IPS-20b (cell line): Measurements from ENCODE around the gene FZD7.
A peak's percentile ranks its signal among the peaks of the same experiment; 100 is the strongest.

Experiments used
- H3K27ac ChIP-seq: one replicate; pipeline ENCODE4 v1.5.1; 2013; ENCODE audit warnings: low read length
- H3K27me3 ChIP-seq: 2 replicates; pipeline ENCODE4 v1.6.1; 2013; ENCODE audit warnings: mild to moderate bottlenecking, low read length, inconsistent platforms; ENCODE audit not compliant: insufficient read depth
- H3K36me3 ChIP-seq: 2 replicates; pipeline ENCODE4 v1.6.1; 2013; ENCODE audit warnings: low read depth, mild to moderate bottlenecking, inconsistent platforms, low read length, moderate library complexity; ENCODE audit not compliant: insufficient read depth
- H3K4me1 ChIP-seq: 2 replicates; pipeline ENCODE4 v1.6.1; 2013; ENCODE audit warnings: mild to moderate bottlenecking, control low read depth, inconsistent platforms, low read length, moderate library complexity; ENCODE audit not compliant: insufficient read depth
- H3K4me3 ChIP-seq: 2 replicates; pipeline ENCODE4 v1.5.1; 2013; ENCODE audit warnings: mild to moderate bottlenecking, low read length, inconsistent platforms
- H3K9ac ChIP-seq: 2 replicates; pipeline ENCODE4 v1.6.1; 2013; ENCODE audit warnings: low read depth, mild to moderate bottlenecking, inconsistent platforms, low read length, moderate library complexity
- H3K9me3 ChIP-seq: 2 replicates; pipeline ENCODE4 v1.6.1; 2013; ENCODE audit warnings: mild to moderate bottlenecking, low read depth, low read length, inconsistent platforms; ENCODE audit not compliant: insufficient read depth

The FZD7 gene

DNA sequence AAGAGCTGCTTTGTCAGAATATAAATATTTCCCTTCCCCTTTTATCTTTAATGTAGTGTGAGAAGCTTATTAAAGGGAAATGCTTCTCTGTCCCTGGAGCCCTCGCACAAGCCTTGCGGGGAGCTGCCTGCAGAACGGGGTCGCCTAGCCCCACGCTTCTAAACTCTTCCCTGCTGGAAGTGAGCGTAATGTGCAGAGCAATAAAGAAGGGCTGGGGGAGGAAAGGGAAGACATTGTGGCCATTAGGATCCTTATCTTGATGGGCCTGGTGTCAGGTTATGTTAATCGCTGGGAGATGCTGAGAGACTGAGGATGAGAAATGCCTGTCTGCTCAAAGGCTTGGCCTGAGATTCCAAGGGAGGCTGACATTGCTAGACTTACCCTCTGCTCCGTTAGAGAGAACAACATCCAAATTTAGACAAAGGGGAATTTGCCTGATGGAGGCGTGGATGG, 18.9 kb upstream of the FZD7 start:
- no peaks in the 10 kb centered on the region for H3K36me3 ChIP-seq
- no peak overlapping the region for H3K9ac ChIP-seq
- peaks cover 7% of the 10 kb centered on the region for H3K4me1 ChIP-seq
- no peak overlapping the region for H3K27ac ChIP-seq
- no peak overlapping the region for H3K4me3 ChIP-seq
- H3K27me3 ChIP-seq: no peaks in the 10 kb centered on the region
- H3K9me3 ChIP-seq: no peaks in the 10 kb centered on the region

DNA sequence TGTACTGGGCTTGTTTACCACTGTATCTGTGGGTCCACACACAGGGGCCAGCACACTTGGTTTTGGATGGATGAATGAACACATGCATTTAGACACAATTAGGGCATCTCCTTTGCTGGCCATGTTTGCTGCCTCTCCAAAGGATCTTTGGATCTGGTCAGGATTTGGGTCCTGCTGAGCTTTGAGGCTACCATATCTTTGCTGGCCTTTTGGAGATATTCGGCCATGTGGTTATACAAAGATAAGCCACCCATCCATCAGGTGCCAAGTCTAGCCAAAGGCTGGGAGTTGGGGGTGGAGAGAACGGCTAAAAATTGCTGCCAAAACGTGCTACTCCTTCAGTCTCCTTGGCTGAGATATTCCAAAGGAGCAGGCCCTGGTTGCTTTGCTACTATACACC, 18.2 kb upstream of the FZD7 start:
- no peaks in the 10 kb centered on the region for H3K36me3 ChIP-seq
- H3K27me3 ChIP-seq: no peaks in the 10 kb centered on the region
- no peak overlapping the region for H3K27ac ChIP-seq

DNA sequence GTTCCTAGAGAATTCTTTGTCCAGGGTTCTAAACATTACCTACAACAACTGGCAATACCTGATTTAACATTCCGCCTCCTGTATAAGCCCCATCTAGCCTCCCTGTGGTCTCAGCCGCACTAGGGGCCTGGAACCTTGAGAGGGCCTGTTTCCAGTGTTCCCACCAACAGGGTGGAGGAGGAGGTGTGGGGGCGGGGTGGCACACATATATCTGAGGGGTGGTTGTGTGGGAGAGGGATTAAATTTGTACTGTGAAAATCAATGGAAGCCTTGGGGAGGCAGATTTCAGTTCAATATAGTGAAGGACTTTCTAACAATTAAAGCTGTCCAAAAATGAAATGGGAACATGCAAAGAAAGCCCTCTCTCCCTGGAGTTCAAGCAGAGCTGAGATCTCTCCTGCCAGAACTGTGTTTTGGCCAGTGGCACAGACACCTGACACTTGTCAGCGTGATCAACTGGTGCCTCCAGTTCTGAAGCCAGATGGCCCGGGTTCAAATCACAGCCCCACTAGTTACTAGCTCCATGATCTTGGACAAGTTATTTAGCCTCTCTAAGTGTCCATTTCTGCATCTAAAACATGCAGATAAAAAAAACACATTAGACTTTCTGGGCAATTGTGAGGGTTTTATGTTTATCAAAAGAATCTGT, 17.0 kb upstream of the FZD7 start:
- Histone ChIP-seq H3K4me1 (peaks cover 7% of the 10 kb centered on the region), H3K27me3 (no peaks in the 10 kb centered on the region), H3K36me3 (no peaks in the 10 kb centered on the region), H3K9ac (no peak overlapping the region), H3K4me3 (no peak overlapping the region), H3K9me3 (no peaks in the 10 kb centered on the region), H3K27ac (no peak overlapping the region)

More for the DNA sequence above, 18.2 kb upstream of the FZD7 start:
- H3K4me3 ChIP-seq: no peak overlapping the region
- peaks cover 7% of the 10 kb centered on the region for H3K4me1 ChIP-seq
- H3K9ac ChIP-seq: no peak overlapping the region
- no peaks in the 10 kb centered on the region for H3K9me3 ChIP-seq

DNA sequence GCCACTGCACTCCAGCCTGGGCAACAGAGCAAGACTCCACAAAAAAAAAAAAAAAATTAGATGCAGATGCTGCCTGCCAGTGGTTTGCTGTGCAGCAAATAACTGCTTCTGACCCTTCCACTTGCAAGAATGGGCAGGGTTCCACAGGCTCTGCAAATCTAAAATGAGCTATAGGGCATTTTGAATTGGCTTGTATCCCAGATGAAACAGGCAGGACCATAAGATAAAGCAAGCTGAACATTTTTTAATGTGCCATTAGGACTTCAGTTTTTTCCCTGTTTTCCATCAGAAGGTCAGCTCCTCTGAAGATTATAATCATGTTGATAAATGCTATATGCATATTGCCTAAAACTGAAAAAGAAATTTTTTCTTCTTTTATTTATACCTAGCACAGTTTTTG, 15.7 kb upstream of the FZD7 start:
- H3K36me3 ChIP-seq: no peaks in the 10 kb centered on the region
- peaks cover 11% of the 10 kb centered on the region for H3K4me1 ChIP-seq
- H3K9me3 ChIP-seq: no peaks in the 10 kb centered on the region
- H3K27ac ChIP-seq: no peak overlapping the region
- H3K9ac ChIP-seq: no peak overlapping the region
- no peaks in the 10 kb centered on the region for H3K27me3 ChIP-seq
- H3K4me3 ChIP-seq: no peak overlapping the region

DNA sequence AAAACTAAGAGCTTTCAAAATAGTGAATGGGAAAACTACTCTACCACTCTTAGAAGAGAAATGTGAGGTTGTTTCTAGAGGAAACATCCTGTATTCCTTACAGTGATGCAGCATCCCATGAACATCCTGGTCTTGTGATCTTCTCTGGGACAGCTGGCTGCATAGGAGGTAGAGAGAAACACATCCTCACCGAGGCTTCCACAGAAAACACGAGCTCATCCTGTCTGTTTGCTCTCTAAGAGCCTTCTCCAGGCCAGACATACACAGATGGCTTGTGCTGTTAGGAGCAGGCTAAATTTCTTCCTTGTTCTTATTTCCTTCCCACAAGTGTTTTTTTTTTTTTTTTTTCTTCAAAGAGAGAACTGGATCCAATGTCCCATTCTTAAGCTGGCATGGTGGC, 14.7 kb upstream of the FZD7 start:
- Histone ChIP-seq H3K4me3 (no peak overlapping the region), H3K9me3 (no peaks in the 10 kb centered on the region), H3K27me3 (no peaks in the 10 kb centered on the region), H3K9ac (no peak overlapping the region), H3K36me3 (no peaks in the 10 kb centered on the region), H3K4me1 (peaks cover 14% of the 10 kb centered on the region), H3K27ac (no peak overlapping the region)

DNA sequence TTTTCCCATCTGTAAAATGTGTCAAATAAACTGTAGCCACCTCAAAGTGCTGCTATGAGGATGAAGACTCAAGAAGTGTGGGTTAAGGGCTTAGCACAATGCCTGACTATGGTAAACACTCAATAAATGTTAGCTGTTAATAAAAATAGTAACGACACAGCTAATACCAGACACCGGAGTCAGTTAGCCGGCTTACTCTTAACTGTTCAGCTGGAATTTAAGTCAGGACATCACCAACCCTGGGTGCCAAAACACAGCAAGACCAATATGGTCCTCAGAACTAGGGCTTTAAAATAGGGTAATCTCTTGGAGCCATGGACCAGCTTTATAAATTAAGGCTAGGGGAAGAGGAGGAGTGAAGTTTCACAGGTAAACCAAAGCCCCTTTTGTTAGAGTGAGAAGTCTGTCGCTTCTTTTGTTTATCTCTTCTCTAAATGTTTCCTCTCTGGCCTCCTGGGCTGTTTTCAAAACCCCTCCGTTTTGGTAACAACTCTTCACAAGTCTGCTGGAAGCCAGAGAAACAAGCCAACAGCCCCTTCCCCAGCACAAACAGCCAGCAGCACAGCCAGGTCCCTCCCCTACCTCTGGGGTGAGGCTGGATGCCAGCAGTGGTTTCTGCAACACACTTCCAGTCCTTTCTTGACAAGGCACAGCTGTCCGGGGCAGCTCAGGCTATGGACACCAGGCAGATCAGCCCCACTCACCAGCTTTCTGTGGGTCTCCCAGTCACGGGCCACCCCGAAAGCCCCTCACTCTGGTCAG, 13.8 kb upstream of the FZD7 start:
- Histone ChIP-seq H3K9me3 (no peaks in the 10 kb centered on the region), H3K4me1 (peaks cover 19% of the 10 kb centered on the region), H3K4me3 (no peak overlapping the region), H3K9ac (no peak overlapping the region), H3K36me3 (no peaks in the 10 kb centered on the region), H3K27ac (no peak overlapping the region), H3K27me3 (peaks cover 1% of the 10 kb centered on the region; the same call in 1 of the 2 replicates)

DNA sequence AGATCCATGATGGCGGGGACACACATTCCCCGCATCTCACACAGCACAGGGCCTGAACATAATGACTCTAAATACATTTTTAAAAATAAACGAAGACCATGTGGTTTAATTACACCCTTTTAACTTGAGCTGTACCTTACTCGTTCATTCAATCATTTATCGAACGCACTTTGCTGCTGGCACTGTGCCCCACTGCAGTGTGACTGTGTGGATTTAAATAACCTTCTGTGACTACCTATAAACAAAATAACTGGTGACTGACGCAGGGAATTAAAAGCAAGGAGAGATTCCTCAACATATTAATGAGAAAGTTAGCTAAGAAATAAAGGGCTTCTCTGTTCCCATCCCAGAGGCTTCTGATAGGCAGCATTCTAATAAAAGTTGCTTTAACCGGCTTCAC, 10.9 kb upstream of the FZD7 start:
- Histone ChIP-seq H3K9ac (peak overlapping the region; percentile 51; the same call in 1 of the 2 replicates), H3K4me3 (peak overlapping the region; percentile 26; the same call in 1 of the 2 replicates), H3K36me3 (no peaks in the 10 kb centered on the region), H3K4me1 (peaks cover 33% of the 10 kb centered on the region), H3K9me3 (no peaks in the 10 kb centered on the region), H3K27ac (peak overlapping the region; percentile 16), H3K27me3 (peaks cover 21% of the 10 kb centered on the region)

DNA sequence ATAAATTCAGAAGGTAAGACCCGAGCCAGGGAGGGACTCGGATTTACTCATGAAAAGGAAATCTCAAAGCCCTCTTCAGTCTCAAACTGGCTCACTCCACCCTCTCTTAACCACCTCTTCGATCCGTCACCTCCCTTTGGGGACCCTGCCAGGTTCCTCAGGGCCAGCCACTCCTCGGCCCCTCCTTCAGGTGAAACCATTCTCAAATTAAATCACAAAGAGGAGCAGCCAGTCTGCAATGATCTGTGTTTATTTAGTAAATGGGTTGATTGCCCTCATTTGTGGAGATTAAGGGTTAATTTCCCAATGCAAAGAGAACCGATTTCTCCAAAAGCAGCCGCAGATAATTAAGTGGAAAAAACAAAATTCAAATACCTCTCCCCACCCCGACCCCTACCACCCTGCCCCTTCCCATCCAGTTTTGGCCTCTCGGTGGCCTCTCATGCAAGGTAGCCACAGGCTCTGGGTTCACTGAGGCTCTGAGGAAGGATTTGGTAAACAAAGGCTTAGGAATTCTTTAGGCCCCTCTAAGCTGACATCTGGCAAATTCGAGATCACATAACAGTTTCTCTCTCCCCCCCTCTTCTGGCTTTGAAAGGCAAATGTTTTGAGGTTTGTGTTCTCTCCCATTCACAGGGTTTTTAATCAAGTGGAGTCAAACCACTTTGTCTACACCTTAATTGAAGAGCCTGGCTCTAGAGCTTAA, 10.3 kb upstream of the FZD7 start:
- H3K9ac ChIP-seq: peak overlapping the region; percentile 51; the same call in 1 of the 2 replicates
- peak overlapping the region; percentile 16 for H3K27ac ChIP-seq
- H3K27me3 ChIP-seq: peaks cover 21% of the 10 kb centered on the region
- peak overlapping the region; percentile 57; the same call in 1 of the 2 replicates for H3K4me3 ChIP-seq
- no peaks in the 10 kb centered on the region for H3K36me3 ChIP-seq
- no peaks in the 10 kb centered on the region for H3K9me3 ChIP-seq
- peaks cover 33% of the 10 kb centered on the region for H3K4me1 ChIP-seq

DNA sequence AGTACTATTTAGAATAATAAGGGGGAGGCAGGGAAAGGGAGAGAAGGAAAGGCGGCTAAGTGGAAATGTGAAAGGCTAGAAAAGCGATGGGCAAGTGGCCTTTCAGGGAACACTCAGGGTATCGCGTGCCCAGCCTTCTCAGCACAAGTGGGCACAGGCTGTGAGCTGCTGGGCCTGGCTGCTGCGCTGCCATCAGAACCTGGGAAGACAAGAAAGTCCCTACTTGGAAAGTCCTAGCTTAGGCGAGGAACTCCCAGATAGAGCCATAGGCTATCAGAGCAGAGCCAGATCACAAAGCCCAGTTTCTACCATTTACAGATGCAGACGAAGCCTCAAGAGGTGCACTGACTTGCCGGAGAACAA, 9.8 kb upstream of the FZD7 start:
- Histone ChIP-seq H3K4me3 (peak overlapping the region; percentile 57), H3K27ac (peak overlapping the region; percentile 26), H3K4me1 (peaks cover 33% of the 10 kb centered on the region), H3K27me3 (peaks cover 21% of the 10 kb centered on the region), H3K9me3 (no peaks in the 10 kb centered on the region), H3K36me3 (no peaks in the 10 kb centered on the region), H3K9ac (peak overlapping the region; percentile 63)

DNA sequence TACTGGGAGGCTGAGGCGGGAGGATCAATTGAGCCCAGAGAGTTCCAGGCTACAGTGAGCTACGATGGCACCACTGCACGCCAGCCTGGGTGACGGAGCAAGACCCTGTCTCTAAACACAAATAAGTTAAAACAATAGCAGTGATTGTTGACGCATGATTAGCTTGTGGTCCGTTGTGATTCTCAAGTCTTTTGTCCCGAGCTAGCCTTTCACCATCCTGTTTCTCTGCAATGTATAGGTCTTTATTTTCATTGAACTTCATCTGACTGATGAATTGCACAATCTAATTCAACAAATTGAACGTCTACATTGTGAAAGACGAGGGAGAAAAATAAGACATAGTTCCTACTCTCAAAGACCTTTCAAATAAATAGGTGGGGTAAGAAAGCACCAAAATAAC, 8.8 kb upstream of the FZD7 start:
- H3K27ac ChIP-seq: no peak overlapping the region
- no peaks in the 10 kb centered on the region for H3K36me3 ChIP-seq
- no peak overlapping the region; the same call in 1 of the 2 replicates for H3K9ac ChIP-seq
- no peak overlapping the region; the same call in 1 of the 2 replicates for H3K4me3 ChIP-seq
- peaks cover 25% of the 10 kb centered on the region for H3K27me3 ChIP-seq
- no peaks in the 10 kb centered on the region for H3K9me3 ChIP-seq
- peaks cover 33% of the 10 kb centered on the region for H3K4me1 ChIP-seq

DNA sequence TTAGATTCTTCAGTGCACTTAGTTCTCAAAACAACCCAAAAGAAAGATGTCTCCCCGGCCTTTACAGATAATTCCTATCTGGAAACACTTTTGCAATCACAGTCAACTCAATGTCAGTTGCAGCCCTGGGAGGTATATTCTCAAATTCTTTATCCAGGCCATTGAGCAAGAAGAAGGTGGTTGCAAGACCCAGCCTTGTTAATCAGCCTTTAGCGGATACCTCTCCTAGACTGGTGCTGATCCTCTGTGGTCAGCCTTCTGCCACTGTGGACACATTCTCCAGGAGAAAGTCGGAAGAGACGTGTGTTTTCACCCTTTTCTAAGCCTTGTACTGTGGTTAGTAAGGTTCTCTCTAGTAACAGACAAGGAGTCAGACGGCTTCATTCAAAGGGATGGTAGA, 7.8 kb upstream of the FZD7 start:
- Histone ChIP-seq H3K27ac (no peak overlapping the region), H3K36me3 (no peaks in the 10 kb centered on the region), H3K9ac (no peak overlapping the region), H3K4me1 (peaks cover 36% of the 10 kb centered on the region), H3K9me3 (no peaks in the 10 kb centered on the region), H3K27me3 (peaks cover 26% of the 10 kb centered on the region), H3K4me3 (no peak overlapping the region)
